Stimulated activated naive CD8-positive, alpha-beta T cell treated with anti-CD3 and anti-CD28 coated beads, Interleukin-15, Interleukin-2, amounts not matched to agents 100 U/mL and 50 U/mL, for 24 hours (primary cell): ENCODE results near the gene SHISAL2A.

Source experiments
- ATAC-seq: fragments of 150-1000 bp; cut with Tn5 transposase; one replicate; pipeline ENCODE4 v1.10.0; 2021
- DNase-seq: peaks from one replicate; pipeline ENCODE4 v3.0.0; 2021

SHISAL2A gene

DNA sequence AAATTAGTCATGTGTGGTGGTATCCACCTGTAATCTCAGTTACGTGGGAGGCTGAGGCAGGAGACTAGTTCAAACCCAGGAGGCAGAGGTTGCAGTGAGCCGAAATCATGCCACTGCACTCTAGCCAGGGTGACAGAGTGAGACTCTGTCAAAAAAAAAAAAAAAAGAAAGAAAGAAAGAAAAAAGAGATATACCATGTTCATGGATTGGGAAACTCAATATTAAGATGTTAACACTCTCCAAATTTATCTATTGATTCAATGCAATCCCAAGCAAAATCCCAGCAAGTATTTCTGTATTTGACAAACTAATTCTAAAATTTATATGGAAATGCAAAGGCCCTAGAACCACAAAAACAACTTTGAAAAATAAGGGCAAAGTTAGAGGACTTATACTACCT, 11.0 kb upstream of the SHISAL2A start:
- ATAC-seq: no peak
- no peak for DNase-seq

DNA sequence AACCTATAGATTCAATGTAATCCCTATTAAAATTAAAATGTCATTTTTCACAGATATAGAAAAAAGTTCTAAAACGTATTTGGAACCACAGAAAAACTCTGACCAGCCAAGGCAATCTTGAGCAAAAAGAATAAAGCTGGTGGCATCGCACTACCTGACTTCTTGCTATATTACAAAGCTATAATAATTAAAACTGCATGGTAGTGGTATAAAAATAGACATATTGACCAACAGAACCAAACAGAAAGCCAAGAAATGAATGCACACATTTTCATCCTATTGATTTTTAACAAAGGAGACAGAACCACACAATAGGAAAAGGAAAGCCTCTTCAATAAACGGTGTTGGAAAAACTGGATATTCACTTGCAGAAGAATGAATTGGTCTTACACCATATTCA, 9.2 kb upstream of the SHISAL2A start:
- no peak for ATAC-seq
- DNase-seq: no peak

- DNase-seq (no peak), ATAC-seq (no peak)
Measured at GRCh38 chr1:52627028-52627427, 5.9 kb upstream of the SHISAL2A start.

GRCh38 chr1:52628614-52629324, 4.2 kb upstream of the SHISAL2A start:
- ATAC-seq: no peak
- DNase-seq: no peak

DNA sequence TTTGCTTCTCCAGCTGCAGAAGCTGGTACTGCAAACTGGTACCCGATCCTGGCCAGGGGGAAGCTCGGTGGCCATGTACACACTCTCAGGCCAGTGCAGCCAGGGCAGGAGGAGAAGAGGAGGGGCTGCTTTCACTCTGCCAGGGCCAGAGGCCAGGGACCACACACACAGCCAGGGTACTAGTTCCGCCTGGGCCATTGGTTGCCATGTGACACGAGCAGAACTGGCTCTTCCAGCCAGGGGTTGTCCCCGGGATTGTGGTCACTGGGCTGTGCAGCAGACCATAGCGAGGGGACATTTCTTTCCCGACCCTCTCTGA, 3.7 kb upstream of the SHISAL2A start:
- no peak for ATAC-seq
- no peak for DNase-seq

- ATAC-seq (no peak), DNase-seq (no peak)
Measured at GRCh38 chr1:52629667-52630066, 3.3 kb upstream of the SHISAL2A start.

DNA sequence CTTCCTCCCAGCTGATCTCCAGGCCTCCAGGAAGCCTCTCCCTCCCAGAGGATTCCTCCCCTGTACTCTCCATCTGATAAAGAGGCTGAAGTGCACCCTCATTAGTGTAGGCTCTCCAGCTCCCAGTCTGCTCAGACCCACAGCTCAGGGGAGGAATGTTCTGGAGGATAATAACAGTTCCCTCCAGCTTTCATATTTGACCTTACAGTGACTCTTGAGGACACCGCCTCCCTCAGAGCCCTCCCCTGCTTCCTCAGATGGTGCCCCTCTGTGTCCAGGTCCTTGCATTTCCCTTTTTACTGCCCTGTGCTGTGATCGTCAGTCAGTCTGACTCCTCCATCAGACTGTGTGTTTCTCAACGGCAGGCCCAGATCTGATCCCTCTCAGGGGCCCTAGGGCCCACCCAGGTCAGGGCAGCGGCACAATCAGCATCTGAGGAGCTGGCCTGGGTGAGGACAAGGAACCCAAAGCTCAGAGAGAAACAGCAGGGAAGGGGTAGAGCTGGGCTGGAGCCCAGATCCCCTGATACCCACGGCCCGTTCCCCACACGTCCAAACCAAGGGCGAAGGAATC, 1.1 kb upstream of the SHISAL2A start:
- DNase-seq: peak; percentile 9
- ATAC-seq: no peak

DNA sequence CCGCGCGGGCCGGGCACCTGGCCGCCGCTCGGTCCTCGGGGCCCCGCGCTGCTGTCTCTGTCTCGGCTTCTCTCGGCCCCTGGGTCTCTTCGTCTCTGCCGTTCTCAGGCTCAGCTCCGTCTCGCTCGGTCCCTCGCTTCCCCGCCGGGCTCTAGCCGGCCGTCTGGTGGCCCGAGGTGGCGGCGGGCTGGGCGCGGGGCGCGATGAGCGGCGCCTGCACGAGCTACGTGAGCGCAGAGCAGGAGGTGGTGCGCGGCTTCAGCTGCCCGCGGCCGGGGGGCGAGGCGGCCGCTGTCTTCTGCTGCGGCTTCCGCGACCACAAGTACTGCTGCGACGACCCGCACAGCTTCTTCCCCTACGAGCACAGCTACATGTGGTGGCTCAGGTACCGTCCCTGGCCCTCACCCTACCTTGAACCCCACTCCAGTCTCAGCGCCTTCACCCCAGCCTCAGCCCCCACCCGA, 355 bp downstream of the SHISAL2A start:
- DNase-seq (peak; percentile 57), ATAC-seq (peak; percentile 5)

DNA sequence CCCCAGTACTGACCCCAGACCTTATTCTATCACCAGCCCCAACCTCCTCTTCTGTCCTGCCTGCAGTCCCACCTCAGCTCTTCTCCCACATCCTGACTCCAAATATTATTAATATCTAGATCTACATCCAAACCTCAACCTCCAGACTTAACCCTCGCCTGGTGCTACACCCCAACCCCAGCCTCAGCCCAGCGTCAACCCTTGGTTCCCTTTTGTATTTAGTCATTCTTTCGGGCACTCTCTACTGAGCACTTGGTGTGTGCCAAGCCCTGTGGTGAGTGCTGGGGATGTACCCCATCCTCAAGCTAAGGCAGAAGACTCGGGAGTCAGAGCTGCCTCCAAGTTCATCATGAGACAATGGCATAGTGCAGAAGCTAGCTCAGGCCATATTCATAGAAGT, 1.1 kb downstream of the SHISAL2A start:
- ATAC-seq: no peak
- peak; percentile 42 for DNase-seq

- DNase-seq: no peak
- no peak for ATAC-seq
Measured at GRCh38 chr1:52635321-52636089, 2.5 kb downstream of the SHISAL2A start.

DNA sequence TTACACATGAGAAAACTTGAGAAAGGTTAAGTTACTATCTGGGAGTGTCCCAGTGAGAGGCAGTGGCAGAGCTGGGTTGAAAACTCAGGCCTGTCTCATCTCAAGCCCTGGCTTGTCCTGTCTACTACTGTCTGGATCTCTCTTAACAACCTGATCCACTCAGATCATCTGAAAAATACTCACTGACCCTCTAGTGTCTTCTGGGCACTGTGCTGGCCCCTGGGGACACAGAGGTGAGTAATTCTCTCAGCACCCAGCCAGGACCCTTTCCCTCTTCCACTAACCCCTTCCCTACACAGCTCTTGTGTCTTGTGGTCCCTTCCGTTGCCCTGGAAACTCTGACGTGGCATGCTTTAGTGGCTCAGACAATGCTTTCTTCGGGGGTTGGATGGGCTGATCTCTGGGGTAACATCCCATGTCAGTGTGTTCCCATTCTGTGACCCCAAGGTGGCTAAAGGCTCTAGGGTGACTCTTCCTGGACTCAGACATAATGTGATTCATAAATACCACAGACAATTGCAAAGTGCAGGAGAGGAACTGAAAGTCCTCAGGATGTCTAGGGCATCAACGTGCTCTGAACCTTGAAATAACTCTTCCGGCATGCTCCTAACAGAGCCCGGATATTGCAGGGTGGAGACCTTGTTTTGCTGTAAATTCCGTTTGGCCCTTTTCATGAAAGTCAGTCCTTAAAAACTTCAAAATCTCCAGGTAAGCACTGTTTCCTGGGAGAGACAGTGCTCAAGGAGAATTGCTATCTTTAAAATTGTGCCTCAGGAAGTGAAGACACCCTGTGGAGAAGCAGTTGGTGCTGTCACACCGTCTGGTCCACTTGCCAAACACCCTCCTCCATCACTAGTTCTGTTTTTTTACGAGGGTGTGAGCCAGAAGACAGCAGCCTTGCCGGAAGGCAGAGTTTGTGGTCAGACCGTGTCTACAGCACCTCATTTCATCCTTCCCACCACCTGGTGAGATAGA, 4.0 kb downstream of the SHISAL2A start:
- DNase-seq: peak; percentile 79
- peak; percentile 72 for ATAC-seq

DNA sequence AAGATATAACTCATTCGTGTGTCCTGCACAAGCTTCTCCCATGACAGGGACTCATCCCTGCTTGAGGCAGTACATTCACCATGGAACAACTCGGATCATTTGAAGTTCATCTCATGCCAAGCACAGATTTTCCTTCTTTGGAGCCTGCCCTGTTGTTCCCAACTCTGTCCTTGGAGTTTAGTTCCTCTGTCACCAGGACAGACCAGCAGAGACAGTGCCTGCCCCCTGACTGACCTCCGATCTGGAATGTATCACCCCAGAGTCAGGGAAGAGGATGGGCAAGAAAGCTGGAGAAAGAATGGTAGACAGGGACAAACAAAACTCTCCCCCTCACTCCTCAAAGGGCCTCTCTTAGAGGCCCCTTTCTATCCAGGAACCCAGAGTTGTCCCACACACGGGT, 5.0 kb downstream of the SHISAL2A start:
- ATAC-seq (no peak), DNase-seq (no peak)

DNA sequence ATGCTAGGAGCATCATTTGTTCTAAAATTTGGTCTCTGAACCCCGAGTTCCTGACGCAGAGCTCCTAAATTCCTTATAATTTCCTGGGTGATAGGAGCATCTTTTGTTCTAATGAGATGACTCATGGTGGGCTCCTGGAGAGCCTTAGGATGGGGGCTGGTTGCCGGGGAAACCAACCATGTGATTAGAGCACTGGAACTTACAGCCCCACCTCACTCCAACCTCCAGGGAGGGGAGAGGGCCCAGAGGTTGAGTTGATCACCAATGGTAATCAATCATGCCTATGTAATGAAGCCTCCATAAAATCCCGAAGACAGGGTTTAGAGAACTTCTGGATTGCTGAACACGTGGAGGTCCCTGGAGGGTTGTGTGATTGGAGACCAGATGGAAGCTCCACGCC, 7.7 kb downstream of the SHISAL2A start:
- ATAC-seq (no peak), DNase-seq (no peak)

- ATAC-seq (no peak), DNase-seq (peak; percentile 16)
Measured at GRCh38 chr1:52641307-52641706, 8.3 kb downstream of the SHISAL2A start.

GRCh38 chr1:52645261-52645660, 12.3 kb downstream of the SHISAL2A start:
- DNase-seq: no peak
- no peak for ATAC-seq

- ATAC-seq (no peak), DNase-seq (no peak)
Measured at GRCh38 chr1:52651904-52652303, 18.9 kb downstream of the SHISAL2A start.

GRCh38 chr1:52653207-52653849, 20.4 kb downstream of the SHISAL2A start:
- ATAC-seq (no peak), DNase-seq (no peak)

DNA sequence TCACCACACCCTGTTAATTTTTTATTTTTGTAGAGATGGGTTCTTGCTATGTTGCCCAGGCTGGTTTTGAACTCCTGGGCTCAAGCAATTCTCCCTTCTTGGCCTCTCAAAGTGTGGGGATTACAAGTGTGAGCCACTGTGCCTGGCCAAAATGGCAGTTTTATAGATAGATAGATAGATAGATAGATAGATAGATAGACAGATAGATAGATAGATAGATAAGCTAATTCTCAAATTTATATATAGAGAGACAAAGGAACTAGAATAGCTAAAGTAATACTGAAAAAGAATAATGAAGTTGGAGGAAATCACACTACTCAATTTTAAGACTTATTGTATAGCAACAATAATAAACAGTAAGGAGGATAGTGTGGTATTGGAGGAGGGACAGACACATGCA, 21.1 kb downstream of the SHISAL2A start:
- no peak for DNase-seq
- no peak for ATAC-seq

GRCh38 chr1:52657702-52658101, 24.7 kb downstream of the SHISAL2A start:
- DNase-seq: no peak
- no peak for ATAC-seq

- peak; percentile 50 for DNase-seq
- peak; percentile 90 for ATAC-seq
Measured at GRCh38 chr1:52658795-52659194, 25.8 kb downstream of the SHISAL2A start.

GRCh38 chr1:52659356-52659755, 26.4 kb downstream of the SHISAL2A start:
- DNase-seq (peak; percentile 37), ATAC-seq (peak; percentile 80)
